ENCODE data around the gene NDUFAF7.

DNA sequence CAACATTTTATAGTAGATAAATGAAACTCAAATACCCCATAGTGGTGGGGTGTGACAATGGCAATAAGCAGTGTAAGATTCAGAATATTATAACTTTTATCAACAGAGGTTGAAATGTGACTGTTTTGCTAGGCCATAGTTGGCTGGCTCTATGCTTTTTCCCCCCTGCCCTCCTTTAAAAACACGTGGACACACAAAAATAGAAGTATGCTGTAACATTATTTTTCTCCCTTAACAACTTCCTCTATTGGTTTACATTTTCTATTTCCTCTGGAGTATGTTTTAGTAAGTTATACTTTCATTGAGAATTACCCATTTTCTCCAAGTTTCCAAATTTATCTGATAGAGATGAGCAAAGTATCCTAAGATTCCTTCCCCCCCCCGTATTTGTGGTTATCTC is 31.1 kb downstream of the NDUFAF7 start:
- TF ChIP-seq CTCF (IDR thresholded peaks at IDR 0.05 in 4 of 5, conservative IDR thresholded peaks at IDR 0.05 in 1 of 5) (no peak), POLR2A (IDR thresholded peaks at IDR 0.05) (no peak)

Data from gastrocnemius medialis (tissue), 4 donors.